ENCODE results near the gene LRRK1.
"Not testable (repeated sequence)": the region's sequence is repeated elsewhere in the genome, so short reads cannot be mapped to it uniquely, and the experiment has no call there.

Gene LRRK1

GRCh38 chr15:101066501-101067408, 147.6 kb downstream of the LRRK1 start:
- DNase-seq (ENCODE audit: insufficient read length): no peak
- TF ChIP-seq POLR2AphosphoS5 (IDR thresholded peaks at IDR 0.05; ENCODE audit: low read depth, low read length) (no peak), TAF1 (IDR thresholded peaks at IDR 0.05; ENCODE audit: borderline replicate concordance, low read depth, low read length) (no peak), POLR2A (IDR thresholded peaks at IDR 0.05; ENCODE audit: low read depth, low read length) (no peak)
- no peak for FAIRE-seq

GRCh38 chr15:101067660-101068522, 148.7 kb downstream of the LRRK1 start:
- no peak for FAIRE-seq
- DNase-seq (ENCODE audit: insufficient read length): no peak
- TF ChIP-seq POLR2AphosphoS5 (IDR thresholded peaks at IDR 0.05; ENCODE audit: low read depth, low read length): no peak
- TF ChIP-seq POLR2A (IDR thresholded peaks at IDR 0.05; ENCODE audit: low read depth, low read length): no peak
- no peak for TF ChIP-seq TAF1 (IDR thresholded peaks at IDR 0.05; ENCODE audit: borderline replicate concordance, low read depth, low read length)

GRCh38 chr15:101068523-101068960, 149.4 kb downstream of the LRRK1 start:
- TF ChIP-seq POLR2A (IDR thresholded peaks at IDR 0.05; ENCODE audit: low read depth, low read length) (no peak), TAF1 (IDR thresholded peaks at IDR 0.05; ENCODE audit: borderline replicate concordance, low read depth, low read length) (no peak), POLR2AphosphoS5 (IDR thresholded peaks at IDR 0.05; ENCODE audit: low read depth, low read length) (no peak)
- FAIRE-seq (no peak), DNase-seq (ENCODE audit: insufficient read length) (no peak)

DNA sequence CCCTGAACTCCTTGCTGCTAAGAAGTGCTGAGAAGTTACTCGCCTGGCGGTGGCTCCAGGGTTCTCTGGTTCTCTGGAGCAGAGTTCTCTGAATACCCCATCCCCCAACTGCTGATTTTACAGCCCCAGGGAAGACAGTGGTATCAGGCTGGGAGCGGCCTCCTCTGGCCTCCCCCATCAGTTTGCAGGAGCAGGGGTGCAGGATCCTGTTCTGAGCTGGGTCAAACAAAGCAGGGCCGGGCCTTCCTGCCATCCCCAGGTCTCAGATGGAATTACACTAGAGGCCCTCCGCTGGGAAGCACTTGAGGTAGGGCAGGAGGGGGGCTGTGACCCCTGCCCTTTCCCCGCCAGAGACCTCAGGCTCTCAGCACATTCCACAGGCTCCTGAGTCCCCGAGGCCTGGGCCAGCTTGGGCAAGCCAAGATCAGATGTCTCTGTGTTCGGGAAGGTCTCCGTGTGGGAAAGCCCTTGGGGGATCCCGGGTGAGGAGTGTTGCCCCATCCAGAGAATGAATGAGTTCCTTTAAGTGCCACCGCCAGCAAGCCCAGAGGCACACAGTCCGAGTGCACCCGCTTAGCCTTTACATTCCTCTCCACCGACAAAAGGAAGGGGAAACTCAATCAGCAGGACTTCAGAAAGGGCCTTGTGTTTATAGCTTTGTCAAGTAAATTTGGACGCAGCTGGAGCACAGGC, 149.9 kb downstream of the LRRK1 start:
- FAIRE-seq: no peak
- TF ChIP-seq POLR2AphosphoS5 (IDR thresholded peaks at IDR 0.05; ENCODE audit: low read depth, low read length) (no peak), POLR2A (IDR thresholded peaks at IDR 0.05; ENCODE audit: low read depth, low read length) (no peak), TAF1 (IDR thresholded peaks at IDR 0.05; ENCODE audit: borderline replicate concordance, low read depth, low read length) (no peak)

DNA sequence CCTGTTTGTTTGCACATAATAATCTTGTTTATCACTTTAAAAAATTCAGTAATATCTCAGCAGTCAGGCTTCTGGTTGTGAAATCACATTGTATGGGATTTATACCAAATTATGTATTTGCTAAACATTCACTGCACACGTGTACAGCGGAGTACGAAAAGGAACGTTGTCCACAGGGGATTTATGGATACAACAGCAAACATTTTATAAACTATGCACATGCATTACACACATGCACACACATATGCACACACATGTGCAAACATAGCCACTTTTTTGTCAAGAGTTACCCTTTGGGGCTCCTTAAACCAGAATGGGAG, 150.5 kb downstream of the LRRK1 start:
- DNase-seq (ENCODE audit: insufficient read length): no peak
- TF ChIP-seq POLR2AphosphoS5 (IDR thresholded peaks at IDR 0.05; ENCODE audit: low read depth, low read length): no peak
- TF ChIP-seq POLR2A (IDR thresholded peaks at IDR 0.05; ENCODE audit: low read depth, low read length): no peak
- TF ChIP-seq TAF1 (IDR thresholded peaks at IDR 0.05; ENCODE audit: borderline replicate concordance, low read depth, low read length): no peak
- no peak for FAIRE-seq

More for the DNA sequence above, 149.9 kb downstream of the LRRK1 start:
- DNase-seq (ENCODE audit: insufficient read length): no peak

DNA sequence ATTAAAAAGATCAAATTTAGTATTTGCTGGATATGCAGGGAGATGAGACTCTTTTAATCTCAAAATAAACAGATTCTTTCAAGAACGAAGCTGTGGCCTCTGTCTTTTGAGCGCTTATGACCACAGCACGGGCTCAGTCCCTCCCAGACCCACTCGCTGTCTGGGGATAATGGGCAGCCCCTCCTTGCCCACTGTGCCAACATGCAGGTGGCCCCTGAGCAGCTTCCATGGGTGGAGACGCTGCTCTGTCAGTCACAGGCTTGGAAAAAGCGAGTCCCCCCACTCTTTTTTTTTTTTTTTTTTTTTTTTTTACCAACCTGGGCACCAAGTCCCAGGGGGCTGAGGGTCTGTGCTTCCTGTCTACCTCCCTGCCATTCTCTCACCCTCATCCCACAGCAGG, 150.9 kb downstream of the LRRK1 start:
- FAIRE-seq (no peak), DNase-seq (ENCODE audit: insufficient read length) (no peak)
- no peak for TF ChIP-seq TAF1 (IDR thresholded peaks at IDR 0.05; ENCODE audit: borderline replicate concordance, low read depth, low read length)
- no peak for TF ChIP-seq POLR2A (IDR thresholded peaks at IDR 0.05; ENCODE audit: low read depth, low read length)
- TF ChIP-seq POLR2AphosphoS5 (IDR thresholded peaks at IDR 0.05; ENCODE audit: low read depth, low read length): no peak

- TF ChIP-seq TAF1 (IDR thresholded peaks at IDR 0.05; ENCODE audit: borderline replicate concordance, low read depth, low read length) (no peak), POLR2A (IDR thresholded peaks at IDR 0.05; ENCODE audit: low read depth, low read length) (no peak)
- DNase-seq (ENCODE audit: insufficient read length) (no peak), FAIRE-seq (no peak)
These were observed 151.5 kb downstream of the LRRK1 start for GRCh38 chr15:101070502-101071273.

DNA sequence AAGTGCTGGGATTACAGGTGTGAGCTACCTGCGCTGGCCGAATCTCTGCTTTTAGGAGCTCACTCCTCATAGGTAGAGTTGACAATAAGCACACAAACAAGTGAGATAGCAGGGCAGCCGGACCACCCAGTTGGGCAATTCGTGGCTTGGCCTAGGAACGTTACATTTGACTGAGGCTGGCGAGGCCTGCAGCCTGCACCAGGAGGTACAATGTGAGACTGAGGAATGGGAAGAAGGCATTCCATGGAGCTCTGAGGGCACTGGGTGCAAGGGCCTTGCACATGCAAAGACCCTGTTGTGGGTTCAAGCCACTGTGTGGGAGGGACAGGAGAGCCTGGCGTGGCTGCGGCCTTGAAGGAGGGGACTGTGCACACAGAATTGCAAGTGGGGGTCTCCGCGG, 152.5 kb downstream of the LRRK1 start:
- TF ChIP-seq POLR2AphosphoS5 (IDR thresholded peaks at IDR 0.05; ENCODE audit: low read depth, low read length) (no peak), TAF1 (IDR thresholded peaks at IDR 0.05; ENCODE audit: borderline replicate concordance, low read depth, low read length) (no peak), POLR2A (IDR thresholded peaks at IDR 0.05; ENCODE audit: low read depth, low read length) (no peak)
- DNase-seq (ENCODE audit: insufficient read length) (no peak), FAIRE-seq (no peak)

GRCh38 chr15:101072235-101072634, 153.1 kb downstream of the LRRK1 start:
- FAIRE-seq; DNase-seq (ENCODE audit: insufficient read length): not testable (repeated sequence)

DNA sequence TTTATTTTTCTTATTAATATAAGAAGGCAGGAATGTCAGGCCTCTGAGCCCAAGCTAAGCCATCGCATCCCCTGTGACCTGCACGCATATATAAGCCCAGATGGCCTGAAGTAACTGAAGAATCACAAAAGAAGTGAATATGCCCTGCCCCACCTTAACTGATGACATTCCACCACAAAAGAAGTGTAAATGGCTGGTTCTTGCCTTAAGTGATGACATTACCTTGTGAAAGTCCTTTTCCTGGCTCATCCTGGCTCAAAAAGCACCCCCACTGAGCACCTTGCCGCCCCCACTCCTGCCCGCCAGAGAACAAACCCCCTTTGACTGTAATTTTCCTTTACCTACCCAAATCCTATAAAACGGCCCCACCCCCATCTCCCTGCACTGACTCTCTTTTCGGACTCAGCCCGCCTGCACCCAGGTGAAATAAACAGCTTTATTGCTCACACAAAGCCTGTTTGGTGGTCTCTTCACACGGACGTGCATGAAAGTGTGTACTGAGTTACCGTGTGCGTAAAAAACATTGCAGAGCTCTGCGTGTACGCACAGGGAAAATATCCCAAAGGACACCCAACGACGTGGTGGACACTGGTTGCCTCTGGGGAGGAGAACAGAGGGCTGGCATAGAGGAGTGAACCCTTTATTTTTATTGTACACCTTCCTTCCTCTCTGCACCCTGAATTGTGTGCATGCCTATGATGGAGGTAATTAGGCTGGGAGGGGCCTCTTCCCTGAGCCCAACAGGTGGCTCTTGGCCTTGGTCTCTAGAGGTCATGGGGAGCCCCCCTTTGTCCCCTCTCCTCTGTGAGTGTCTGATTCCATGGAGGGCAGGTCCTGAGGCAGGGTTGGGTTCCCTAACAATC, 158.9 kb downstream of the LRRK1 start:
- not testable (repeated sequence) for FAIRE-seq; DNase-seq (ENCODE audit: insufficient read length)
